SK-N-SH treated with all-trans-retinoic acid at 6 μM for 48 hours (cell line): ENCODE data around the gene KLHL34.

Experiments used
- ATAC-seq: fragments of 200-7000 bp; cut with Tn5 transposase; 3 replicates; pipeline ENCODE4 v1.9.1; 2020; ENCODE audit warnings: mild to moderate bottlenecking, moderate library complexity
- BACH2 ChIP-seq: fragments of 250-450 bp; sonication (Bioruptor Pico); IDR thresholded peaks from 2 replicates; pipeline ENCODE4 v1.9.0; 2021; ENCODE audit warnings: mild to moderate bottlenecking, borderline replicate concordance
- CREB5 ChIP-seq: fragments of 250-450 bp; sonication (Bioruptor Pico); IDR thresholded peaks from 2 replicates; pipeline ENCODE4 v1.5.1; 2020; ENCODE audit warnings: low read depth, mild to moderate bottlenecking, moderate library complexity
- CSDC2 ChIP-seq: fragments of 250-450 bp; sonication (Bioruptor Pico); IDR thresholded peaks from 2 replicates; pipeline ENCODE4 v1.5.0; 2020; ENCODE audit warnings: mild to moderate bottlenecking, moderate library complexity
- ESRRG ChIP-seq: fragments of 250-450 bp; sonication (Bioruptor Pico); IDR thresholded peaks from 2 replicates; pipeline ENCODE4 v1.6.1; 2021; ENCODE audit warnings: mild to moderate bottlenecking
- GLIS3 ChIP-seq: fragments of 250-450 bp; sonication (Bioruptor Pico); IDR thresholded peaks from 2 replicates; pipeline ENCODE4 v1.5.0; 2020; ENCODE audit warnings: mild to moderate bottlenecking, moderate library complexity
- ISL1 ChIP-seq: fragments of 250-450 bp; sonication (Bioruptor Pico); IDR thresholded peaks from 2 replicates; pipeline ENCODE4 v2.1.2; 2022; ENCODE audit warnings: mild to moderate bottlenecking, moderate library complexity
- OSR1 ChIP-seq: fragments of 250-450 bp; sonication (Bioruptor Pico); IDR thresholded peaks from 2 replicates; pipeline ENCODE4 v1.8.0; 2022; ENCODE audit warnings: moderate library complexity, mild to moderate bottlenecking, inconsistent platforms
- PPARA ChIP-seq: fragments of 250-450 bp; sonication (Bioruptor Pico); IDR thresholded peaks from 2 replicates; pipeline ENCODE4 v1.5.0; 2020; ENCODE audit warnings: mild to moderate bottlenecking, borderline replicate concordance
- RARB ChIP-seq: fragments of 250-450 bp; sonication (Bioruptor Pico); IDR thresholded peaks from 2 replicates; pipeline ENCODE4 v1.8.0; 2021; ENCODE audit warnings: mild to moderate bottlenecking, moderate library complexity
- SNAI2 ChIP-seq: fragments of 250-450 bp; sonication (Bioruptor Pico); IDR thresholded peaks from 2 replicates; pipeline ENCODE4 v1.5.0; 2020; ENCODE audit warnings: mild to moderate bottlenecking, moderate library complexity
- TCF4 ChIP-seq: fragments of 250-450 bp; sonication (Bioruptor Pico); IDR thresholded peaks from 2 replicates; pipeline ENCODE4 v1.8.0; 2021; ENCODE audit warnings: mild to moderate bottlenecking, moderate library complexity, borderline replicate concordance
- TOX ChIP-seq: fragments of 250-450 bp; sonication (Bioruptor Pico); IDR thresholded peaks from 2 replicates; pipeline ENCODE4 v1.8.0; 2021; ENCODE audit warnings: mild to moderate bottlenecking, moderate library complexity, borderline replicate concordance
- ZC3H10 ChIP-seq: fragments of 250-450 bp; sonication (Bioruptor Pico); IDR thresholded peaks from 2 replicates; pipeline ENCODE4 v1.5.1; 2021; ENCODE audit warnings: mild to moderate bottlenecking, moderate library complexity
- ZFP3 ChIP-seq: fragments of 250-450 bp; sonication (Bioruptor Pico); IDR thresholded peaks from 2 replicates; pipeline ENCODE4 v1.5.0; 2020; ENCODE audit warnings: mild to moderate bottlenecking, moderate library complexity
- ZFP30 ChIP-seq: fragments of 450-650 bp; formaldehyde crosslinking; IDR thresholded peaks from 2 replicates; pipeline ENCODE4 v1.5.0; 2022; ENCODE audit warnings: mild to moderate bottlenecking, moderate library complexity
- ZNF565 ChIP-seq: fragments of 450-650 bp; formaldehyde crosslinking; conservative IDR thresholded peaks from 2 replicates; pipeline ENCODE4 v1.5.0; 2020; ENCODE audit warnings: low read depth, mild to moderate bottlenecking, moderate library complexity
- ZNF8 ChIP-seq: fragments of 450-650 bp; formaldehyde crosslinking; IDR thresholded peaks from 2 replicates; pipeline ENCODE4 v1.5.0; 2020; ENCODE audit warnings: mild to moderate bottlenecking, moderate library complexity
- TF ChIP-seq, protein P1 (sequence below): fragments of 250-450 bp; sonication (Bioruptor Pico); IDR thresholded peaks from 2 replicates; pipeline ENCODE4 v1.5.1; 2021; ENCODE audit warnings: mild to moderate bottlenecking, moderate library complexity
- TF ChIP-seq, protein P2 (sequence below): fragments of 250-450 bp; sonication (Bioruptor Pico); IDR thresholded peaks from 2 replicates; pipeline ENCODE4 v1.5.0; 2020; ENCODE audit warnings: mild to moderate bottlenecking, moderate library complexity
- TF ChIP-seq, protein P3 (sequence below): fragments of 250-450 bp; sonication (Bioruptor Pico); IDR thresholded peaks from 2 replicates; pipeline ENCODE4 v1.8.0; 2021; ENCODE audit warnings: low read depth, mild to moderate bottlenecking, moderate library complexity, borderline replicate concordance
- TF ChIP-seq, protein P4 (sequence below): fragments of 250-450 bp; sonication (Bioruptor Pico); IDR thresholded peaks from 2 replicates; pipeline ENCODE4 v1.8.0; 2020; ENCODE audit warnings: mild to moderate bottlenecking, moderate library complexity, borderline replicate concordance

KLHL34 gene

GRCh38 chrX:21658746-21659145, 616 bp upstream of the KLHL34 start:
- no peak for ATAC-seq
- no peak for TF ChIP-seq ZNF8 (CRISPR knock-in tag)
- TF ChIP-seq ZFP3 (CRISPR knock-in tag): no peak
- no peak for TF ChIP-seq RARB
- TF ChIP-seq ISL1 (CRISPR knock-in tag): no peak
- no peak for TF ChIP-seq CREB5
- TF ChIP-seq, protein P1, sequence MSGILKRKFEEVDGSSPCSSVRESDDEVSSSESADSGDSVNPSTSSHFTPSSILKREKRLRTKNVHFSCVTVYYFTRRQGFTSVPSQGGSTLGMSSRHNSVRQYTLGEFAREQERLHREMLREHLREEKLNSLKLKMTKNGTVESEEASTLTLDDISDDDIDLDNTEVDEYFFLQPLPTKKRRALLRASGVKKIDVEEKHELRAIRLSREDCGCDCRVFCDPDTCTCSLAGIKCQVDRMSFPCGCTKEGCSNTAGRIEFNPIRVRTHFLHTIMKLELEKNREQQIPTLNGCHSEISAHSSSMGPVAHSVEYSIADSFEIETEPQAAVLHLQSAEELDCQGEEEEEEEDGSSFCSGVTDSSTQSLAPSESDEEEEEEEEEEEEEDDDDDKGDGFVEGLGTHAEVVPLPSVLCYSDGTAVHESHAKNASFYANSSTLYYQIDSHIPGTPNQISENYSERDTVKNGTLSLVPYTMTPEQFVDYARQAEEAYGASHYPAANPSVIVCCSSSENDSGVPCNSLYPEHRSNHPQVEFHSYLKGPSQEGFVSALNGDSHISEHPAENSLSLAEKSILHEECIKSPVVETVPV: no peak
- TF ChIP-seq, protein P2, sequence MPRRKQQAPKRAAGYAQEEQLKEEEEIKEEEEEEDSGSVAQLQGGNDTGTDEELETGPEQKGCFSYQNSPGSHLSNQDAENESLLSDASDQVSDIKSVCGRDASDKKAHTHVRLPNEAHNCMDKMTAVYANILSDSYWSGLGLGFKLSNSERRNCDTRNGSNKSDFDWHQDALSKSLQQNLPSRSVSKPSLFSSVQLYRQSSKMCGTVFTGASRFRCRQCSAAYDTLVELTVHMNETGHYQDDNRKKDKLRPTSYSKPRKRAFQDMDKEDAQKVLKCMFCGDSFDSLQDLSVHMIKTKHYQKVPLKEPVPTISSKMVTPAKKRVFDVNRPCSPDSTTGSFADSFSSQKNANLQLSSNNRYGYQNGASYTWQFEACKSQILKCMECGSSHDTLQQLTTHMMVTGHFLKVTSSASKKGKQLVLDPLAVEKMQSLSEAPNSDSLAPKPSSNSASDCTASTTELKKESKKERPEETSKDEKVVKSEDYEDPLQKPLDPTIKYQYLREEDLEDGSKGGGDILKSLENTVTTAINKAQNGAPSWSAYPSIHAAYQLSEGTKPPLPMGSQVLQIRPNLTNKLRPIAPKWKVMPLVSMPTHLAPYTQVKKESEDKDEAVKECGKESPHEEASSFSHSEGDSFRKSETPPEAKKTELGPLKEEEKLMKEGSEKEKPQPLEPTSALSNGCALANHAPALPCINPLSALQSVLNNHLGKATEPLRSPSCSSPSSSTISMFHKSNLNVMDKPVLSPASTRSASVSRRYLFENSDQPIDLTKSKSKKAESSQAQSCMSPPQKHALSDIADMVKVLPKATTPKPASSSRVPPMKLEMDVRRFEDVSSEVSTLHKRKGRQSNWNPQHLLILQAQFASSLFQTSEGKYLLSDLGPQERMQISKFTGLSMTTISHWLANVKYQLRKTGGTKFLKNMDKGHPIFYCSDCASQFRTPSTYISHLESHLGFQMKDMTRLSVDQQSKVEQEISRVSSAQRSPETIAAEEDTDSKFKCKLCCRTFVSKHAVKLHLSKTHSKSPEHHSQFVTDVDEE (CRISPR knock-in tag): no peak
- no peak for TF ChIP-seq SNAI2 (CRISPR knock-in tag)
- TF ChIP-seq, protein P3, sequence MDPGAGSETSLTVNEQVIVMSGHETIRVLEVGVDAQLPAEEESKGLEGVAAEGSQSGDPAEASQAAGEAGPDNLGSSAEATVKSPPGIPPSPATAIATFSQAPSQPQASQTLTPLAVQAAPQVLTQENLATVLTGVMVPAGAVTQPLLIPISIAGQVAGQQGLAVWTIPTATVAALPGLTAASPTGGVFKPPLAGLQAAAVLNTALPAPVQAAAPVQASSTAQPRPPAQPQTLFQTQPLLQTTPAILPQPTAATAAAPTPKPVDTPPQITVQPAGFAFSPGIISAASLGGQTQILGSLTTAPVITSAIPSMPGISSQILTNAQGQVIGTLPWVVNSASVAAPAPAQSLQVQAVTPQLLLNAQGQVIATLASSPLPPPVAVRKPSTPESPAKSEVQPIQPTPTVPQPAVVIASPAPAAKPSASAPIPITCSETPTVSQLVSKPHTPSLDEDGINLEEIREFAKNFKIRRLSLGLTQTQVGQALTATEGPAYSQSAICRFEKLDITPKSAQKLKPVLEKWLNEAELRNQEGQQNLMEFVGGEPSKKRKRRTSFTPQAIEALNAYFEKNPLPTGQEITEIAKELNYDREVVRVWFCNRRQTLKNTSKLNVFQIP (CRISPR knock-in tag): no peak
- no peak for TF ChIP-seq PPARA (CRISPR knock-in tag)
- TF ChIP-seq ZNF565 (CRISPR knock-in tag): no peak
- TF ChIP-seq TOX: no peak
- no peak for TF ChIP-seq GLIS3
- no peak for TF ChIP-seq TCF4 (CRISPR knock-in tag)
- no peak for TF ChIP-seq ZFP30 (CRISPR knock-in tag)
- no peak for TF ChIP-seq ESRRG (CRISPR knock-in tag)

DNA sequence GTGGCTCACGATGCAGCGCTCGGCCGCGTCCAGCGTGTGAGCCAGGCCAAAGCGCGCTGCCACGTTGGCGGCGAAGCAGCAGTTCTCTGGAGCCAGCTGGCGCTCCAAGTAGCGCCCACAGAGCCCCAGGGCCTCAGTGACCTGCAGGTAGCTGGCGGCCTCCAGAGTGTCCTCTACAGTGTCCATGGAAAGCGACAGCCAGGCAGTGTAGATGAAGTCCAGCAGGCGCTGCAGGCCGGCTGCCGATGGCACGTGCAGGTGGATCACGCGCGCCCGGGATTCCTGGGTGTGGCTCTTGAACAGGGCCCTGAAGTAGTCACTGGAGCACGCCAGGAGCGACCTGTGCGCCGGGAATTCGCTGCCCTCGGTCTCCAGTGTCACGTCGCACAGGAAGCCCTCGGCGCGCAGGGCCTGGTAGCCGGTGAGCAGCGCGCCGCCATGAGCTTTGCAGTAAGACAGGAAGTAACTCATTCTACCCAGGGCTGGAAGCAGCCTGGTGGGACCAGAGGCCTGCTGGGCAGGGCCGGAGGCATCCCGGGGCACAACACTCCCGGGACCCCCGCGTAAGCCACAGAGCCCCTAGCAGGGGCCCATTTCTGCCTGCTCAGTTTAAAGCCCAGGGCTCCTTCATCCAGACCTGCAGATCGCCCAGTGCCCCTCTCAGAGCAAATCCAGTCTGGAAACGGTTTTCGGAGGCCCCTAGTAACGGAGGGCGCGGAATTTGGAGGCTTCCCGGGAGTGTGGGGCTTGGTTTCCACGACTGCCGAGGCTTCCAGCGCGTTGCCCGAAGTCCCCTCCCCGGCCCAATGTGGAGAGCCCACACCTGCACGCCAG, 595 bp downstream of the KLHL34 start:
- no peak for ATAC-seq
- TF ChIP-seq ESRRG (CRISPR knock-in tag) (no peak), GLIS3 (no peak)
- TF ChIP-seq, protein P4, sequence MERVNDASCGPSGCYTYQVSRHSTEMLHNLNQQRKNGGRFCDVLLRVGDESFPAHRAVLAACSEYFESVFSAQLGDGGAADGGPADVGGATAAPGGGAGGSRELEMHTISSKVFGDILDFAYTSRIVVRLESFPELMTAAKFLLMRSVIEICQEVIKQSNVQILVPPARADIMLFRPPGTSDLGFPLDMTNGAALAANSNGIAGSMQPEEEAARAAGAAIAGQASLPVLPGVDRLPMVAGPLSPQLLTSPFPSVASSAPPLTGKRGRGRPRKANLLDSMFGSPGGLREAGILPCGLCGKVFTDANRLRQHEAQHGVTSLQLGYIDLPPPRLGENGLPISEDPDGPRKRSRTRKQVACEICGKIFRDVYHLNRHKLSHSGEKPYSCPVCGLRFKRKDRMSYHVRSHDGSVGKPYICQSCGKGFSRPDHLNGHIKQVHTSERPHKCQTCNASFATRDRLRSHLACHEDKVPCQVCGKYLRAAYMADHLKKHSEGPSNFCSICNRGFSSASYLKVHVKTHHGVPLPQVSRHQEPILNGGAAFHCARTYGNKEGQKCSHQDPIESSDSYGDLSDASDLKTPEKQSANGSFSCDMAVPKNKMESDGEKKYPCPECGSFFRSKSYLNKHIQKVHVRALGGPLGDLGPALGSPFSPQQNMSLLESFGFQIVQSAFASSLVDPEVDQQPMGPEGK (CRISPR knock-in tag): no peak

- no peak for ATAC-seq
- no peak for TF ChIP-seq GLIS3
- no peak for TF ChIP-seq ZFP30 (CRISPR knock-in tag)
- TF ChIP-seq PPARA (CRISPR knock-in tag): no peak
- TF ChIP-seq, protein P3 (CRISPR knock-in tag): no peak
- no peak for TF ChIP-seq ESRRG (CRISPR knock-in tag)
- no peak for TF ChIP-seq SNAI2 (CRISPR knock-in tag)
- no peak for TF ChIP-seq ZC3H10
- no peak for TF ChIP-seq BACH2 (CRISPR knock-in tag)
- TF ChIP-seq TOX: no peak
- TF ChIP-seq ISL1 (CRISPR knock-in tag): no peak
- no peak for TF ChIP-seq ZNF565 (CRISPR knock-in tag)
- TF ChIP-seq, protein P1: no peak
- TF ChIP-seq CREB5: no peak
- TF ChIP-seq OSR1: no peak
- TF ChIP-seq CSDC2 (CRISPR knock-in tag): no peak
- no peak for TF ChIP-seq TCF4 (CRISPR knock-in tag)
Measured at GRCh38 chrX:21656587-21657317, 1.4 kb downstream of the KLHL34 start.
